ENCODE data around the gene CSNK2A2. TPM values are rescaled to one million over a fixed set of nuclear protein-coding genes. Genes with fewer than 3 reads are reported as not detected.

CSNK2A2 gene
- total and polyA plus RNA-seq, 7 donors: 27.1 to 47.0 (median 41.1) TPM

- Histone ChIP-seq H3K27ac (no peak overlapping the region), H3K4me3 (no peak overlapping the region), H3K4me1 (no peaks in the 10 kb centered on the region), H3K27me3 (ENCODE audit: insufficient read depth in 3 of 3, low read length in 2 of 3) (no peaks in the 10 kb centered on the region), H3K36me3 (ENCODE audit: insufficient read depth in 1 of 2, low read depth in 1 of 2) (peaks cover 0 to 4% of the 10 kb centered on the region in 2 donors), H3K9me3 (no peaks in the 10 kb centered on the region)
- TF ChIP-seq CTCF (IDR thresholded peaks at IDR 0.05): no peak
- 80 to 87% (median 86%) methylated on average over 8 of the region's 8 CpGs for WGBS, 3 donors
- DNase-seq: no peak
- ATAC-seq: no peak
- intact Hi-C loops (cut with DNase I): no loop called here
Observed at GRCh38 chr16:58152246-58152868, 45.5 kb downstream of the CSNK2A2 start.

- WGBS, 3 donors: 72 to 83% (median 78%) methylated on average over 1 of the region's 1 CpG
Observed at GRCh38 chr16:58148526-58148925, 49.4 kb downstream of the CSNK2A2 start.

GRCh38 chr16:58148099-58148498 lies 49.8 kb downstream of the CSNK2A2 start:
- DNase-seq (no peak), ATAC-seq (no peak)
- Histone ChIP-seq H3K4me1 (no peaks in the 10 kb centered on the region), H3K9me3 (no peaks in the 10 kb centered on the region), H3K4me3 (no peak overlapping the region), H3K27me3 (ENCODE audit: insufficient read depth in 3 of 3, low read length in 2 of 3) (no peaks in the 10 kb centered on the region), H3K36me3 (ENCODE audit: insufficient read depth in 1 of 2, low read depth in 1 of 2) (no peaks in the 10 kb centered on the region), H3K27ac (no peak overlapping the region)
- TF ChIP-seq CTCF (IDR thresholded peaks at IDR 0.05): no peak
- intact Hi-C loops (cut with DNase I): no loop called here
- 78 to 94% (median 93%) methylated on average over 2 of the region's 2 CpGs for WGBS, 3 donors

More at GRCh38 chr16:58148526-58148925, 49.4 kb downstream of the CSNK2A2 start:
- H3K27me3 ChIP-seq (ENCODE audit: insufficient read depth in 3 of 3, low read length in 2 of 3): no peaks in the 10 kb centered on the region
- no peaks in the 10 kb centered on the region for H3K4me1 ChIP-seq
- no peak for ATAC-seq
- no peak overlapping the region for H3K4me3 ChIP-seq
- H3K27ac ChIP-seq: no peak overlapping the region
- intact Hi-C loops (cut with DNase I): no loop called here
- no peak for TF ChIP-seq CTCF (IDR thresholded peaks at IDR 0.05)
- no peaks in the 10 kb centered on the region for H3K36me3 ChIP-seq (ENCODE audit: insufficient read depth in 1 of 2, low read depth in 1 of 2)
- no peaks in the 10 kb centered on the region for H3K9me3 ChIP-seq
- DNase-seq: no peak

- Histone ChIP-seq H3K9me3 (peaks cover 9% of the 10 kb centered on the region), H3K36me3 (ENCODE audit: insufficient read depth in 1 of 2, low read depth in 1 of 2) (peaks cover 0 to 3% of the 10 kb centered on the region in 2 donors), H3K27me3 (ENCODE audit: insufficient read depth in 3 of 3, low read length in 2 of 3) (no peaks in the 10 kb centered on the region), H3K27ac (no peak overlapping the region), H3K4me1 (no peaks in the 10 kb centered on the region), H3K4me3 (no peak overlapping the region)
- ATAC-seq (no peak), DNase-seq (no peak)
- intact Hi-C loops (cut with DNase I): no loop called here
- no peak for TF ChIP-seq CTCF (IDR thresholded peaks at IDR 0.05)
Observed at GRCh38 chr16:58138852-58139251, 59.1 kb downstream of the CSNK2A2 start.

GRCh38 chr16:58137581-58137980 lies 60.3 kb downstream of the CSNK2A2 start:
- TF ChIP-seq CTCF (IDR thresholded peaks at IDR 0.05): no peak

More at GRCh38 chr16:58137581-58137980, 60.3 kb downstream of the CSNK2A2 start:
- DNase-seq (no peak), ATAC-seq (no peak)
- WGBS, 3 donors: 84 to 92% (median 88%) methylated on average over 2 of the region's 2 CpGs
- Histone ChIP-seq H3K9me3 (peaks cover 9% of the 10 kb centered on the region), H3K36me3 (ENCODE audit: insufficient read depth in 1 of 2, low read depth in 1 of 2) (peaks cover 0 to 3% of the 10 kb centered on the region in 2 donors), H3K27me3 (ENCODE audit: insufficient read depth in 3 of 3, low read length in 2 of 3) (no peaks in the 10 kb centered on the region), H3K4me3 (no peak overlapping the region), H3K4me1 (no peaks in the 10 kb centered on the region), H3K27ac (no peak overlapping the region)
- intact Hi-C loops (cut with DNase I): no loop called here
